Hematopoietic multipotent progenitor cell (in vitro differentiated cells): ENCODE data around the gene NUMB. TPM values are rescaled to one million over a fixed set of nuclear protein-coding genes. Genes with fewer than 3 reads are reported as not detected.

ENCODE experiments used
- DNase-seq, 3 donors: peaks; one replicate each; pipeline ENCODE4 v3.0.0-alpha.2; 2011 to 2015; ENCODE audit warnings: low read depth in 2 of 3, low spot score in 2 of 3
- total RNA-seq: library from RNA; depleted of rRNA; stranded (reverse); fragments of >200 nt; gene quantifications from one replicate; pipeline ENCODE4 v1.2.3, GENCODE V29; 2012

The NUMB gene
- total RNA-seq, 1 donor = 38.5 TPM

DNA sequence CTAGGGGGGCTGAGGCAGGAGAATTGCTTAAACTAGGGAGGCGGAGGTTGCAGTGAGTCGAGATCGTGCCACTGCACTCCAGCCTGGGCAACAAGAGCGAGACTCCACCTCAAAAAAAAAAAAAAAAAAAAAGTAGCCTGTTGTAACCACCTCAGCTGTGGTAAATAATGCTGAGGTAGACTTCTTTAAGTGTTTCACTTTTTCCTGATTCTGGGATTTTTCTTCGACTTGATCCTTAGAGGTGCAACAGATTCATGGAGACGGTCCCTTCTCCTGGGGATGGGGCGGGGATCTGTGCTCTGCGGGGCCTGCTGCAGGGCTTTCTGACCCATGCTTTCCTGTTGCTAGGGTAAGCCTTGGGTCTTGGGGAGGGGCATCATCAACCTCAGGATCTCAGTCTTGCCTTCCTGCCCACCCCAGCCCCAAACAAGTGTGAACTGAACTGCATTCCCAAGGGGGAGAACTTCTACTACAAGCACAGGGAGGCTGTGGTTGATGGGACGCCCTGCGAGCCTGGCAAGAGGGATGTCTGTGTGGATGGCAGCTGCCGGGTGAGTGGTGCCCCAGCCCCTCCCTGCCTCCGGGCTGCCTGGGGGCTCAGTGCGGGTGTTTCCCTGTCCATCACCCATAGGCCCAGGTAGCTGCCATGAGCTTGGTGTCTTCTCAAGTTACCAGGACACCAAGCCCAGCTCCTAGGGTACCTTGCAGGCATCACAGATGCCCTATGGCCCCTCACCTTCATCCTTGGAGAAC, 208.6 kb downstream of the NUMB start:
- no peak for DNase-seq

DNA sequence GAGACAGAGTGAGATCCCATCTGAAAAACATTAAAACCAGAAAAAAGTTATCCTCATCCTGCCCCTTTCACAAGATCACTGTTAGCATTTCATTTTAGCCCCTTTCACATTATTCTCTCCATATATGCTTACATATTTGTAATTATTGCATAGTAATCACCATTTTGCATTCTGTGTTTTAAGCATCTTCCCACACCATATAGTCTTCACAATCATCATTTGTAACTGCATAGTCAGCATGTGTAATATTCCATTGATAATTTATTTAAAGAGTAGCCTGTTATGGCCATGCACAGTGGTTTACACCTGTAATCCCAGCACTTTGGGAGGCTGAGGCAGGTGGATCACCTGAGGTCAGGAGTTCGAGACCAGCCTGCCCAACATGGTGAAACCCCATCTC, 209.2 kb downstream of the NUMB start:
- no peak for DNase-seq

DNA sequence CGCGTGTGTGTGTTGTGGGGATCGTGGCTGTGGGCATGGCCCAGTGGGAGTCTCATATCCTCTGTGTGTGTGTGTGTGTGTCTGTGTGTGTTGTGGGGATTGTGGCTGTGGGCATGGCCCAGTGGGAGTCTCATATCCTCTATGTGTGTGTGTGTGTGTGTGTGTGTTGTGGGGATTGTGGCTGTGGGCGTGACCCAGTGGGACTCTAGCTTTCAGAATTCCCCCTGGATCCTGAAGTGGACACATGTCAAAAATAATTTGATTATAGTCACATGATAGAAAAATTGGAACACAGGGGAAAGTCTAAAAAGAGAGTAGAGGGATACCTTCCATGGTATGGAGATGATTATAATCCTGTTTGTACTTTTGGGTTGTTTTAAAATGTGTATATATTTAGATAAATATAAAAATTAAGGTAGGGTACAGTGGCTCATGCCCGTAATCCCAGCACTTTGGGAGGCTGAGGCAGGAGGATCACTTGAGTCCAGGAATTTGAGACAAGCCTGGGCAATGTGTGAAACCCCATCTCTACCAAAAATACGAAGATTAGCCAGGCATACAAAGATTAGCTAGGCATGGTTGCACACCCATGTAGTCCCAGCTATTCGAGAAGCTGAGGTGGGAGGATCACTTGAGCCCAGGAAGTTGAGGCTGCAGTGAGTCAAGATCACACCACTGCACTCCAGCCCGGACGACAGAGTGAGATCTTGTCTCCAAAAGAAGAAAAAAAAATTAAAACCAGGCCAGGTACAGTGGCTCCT, 210.1 kb downstream of the NUMB start:
- DNase-seq = no peak

DNA sequence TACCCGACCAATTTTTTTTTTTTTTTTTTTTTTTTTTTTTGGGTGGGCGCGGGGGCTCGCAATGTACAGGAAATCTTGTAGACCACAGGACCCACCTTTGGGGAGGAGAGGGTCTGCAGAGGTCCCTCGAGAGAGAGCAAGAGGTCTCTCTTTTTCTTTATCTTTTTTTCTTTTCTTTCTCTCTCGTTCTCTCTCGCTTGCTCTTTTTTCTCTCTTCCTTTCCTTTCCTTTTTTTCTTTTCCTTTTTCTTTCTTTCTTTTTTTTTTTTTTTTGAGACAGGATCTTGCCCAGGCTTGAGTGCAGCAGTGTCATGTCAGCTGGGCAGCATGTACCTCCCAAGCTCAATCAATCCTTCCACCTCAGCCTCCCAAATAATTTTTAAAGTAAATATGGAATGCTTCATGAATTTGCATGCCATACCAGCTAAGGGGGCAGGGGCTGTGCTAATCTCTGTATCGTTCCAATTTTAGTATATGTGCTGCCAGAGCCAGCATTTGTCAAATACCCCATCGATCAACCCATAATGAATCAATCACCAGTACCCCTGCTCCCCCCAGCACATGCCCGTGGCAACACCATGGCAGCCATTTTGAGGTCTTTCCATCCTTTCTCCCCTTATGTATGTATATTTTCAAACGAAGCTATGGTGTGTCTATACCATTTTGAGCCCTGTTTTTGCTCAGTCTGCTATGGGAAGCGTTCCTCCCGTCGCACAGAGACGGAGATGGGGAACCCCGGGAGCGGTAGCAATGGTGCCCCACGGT, 211.8 kb downstream of the NUMB start:
- DNase-seq = no peak

DNA sequence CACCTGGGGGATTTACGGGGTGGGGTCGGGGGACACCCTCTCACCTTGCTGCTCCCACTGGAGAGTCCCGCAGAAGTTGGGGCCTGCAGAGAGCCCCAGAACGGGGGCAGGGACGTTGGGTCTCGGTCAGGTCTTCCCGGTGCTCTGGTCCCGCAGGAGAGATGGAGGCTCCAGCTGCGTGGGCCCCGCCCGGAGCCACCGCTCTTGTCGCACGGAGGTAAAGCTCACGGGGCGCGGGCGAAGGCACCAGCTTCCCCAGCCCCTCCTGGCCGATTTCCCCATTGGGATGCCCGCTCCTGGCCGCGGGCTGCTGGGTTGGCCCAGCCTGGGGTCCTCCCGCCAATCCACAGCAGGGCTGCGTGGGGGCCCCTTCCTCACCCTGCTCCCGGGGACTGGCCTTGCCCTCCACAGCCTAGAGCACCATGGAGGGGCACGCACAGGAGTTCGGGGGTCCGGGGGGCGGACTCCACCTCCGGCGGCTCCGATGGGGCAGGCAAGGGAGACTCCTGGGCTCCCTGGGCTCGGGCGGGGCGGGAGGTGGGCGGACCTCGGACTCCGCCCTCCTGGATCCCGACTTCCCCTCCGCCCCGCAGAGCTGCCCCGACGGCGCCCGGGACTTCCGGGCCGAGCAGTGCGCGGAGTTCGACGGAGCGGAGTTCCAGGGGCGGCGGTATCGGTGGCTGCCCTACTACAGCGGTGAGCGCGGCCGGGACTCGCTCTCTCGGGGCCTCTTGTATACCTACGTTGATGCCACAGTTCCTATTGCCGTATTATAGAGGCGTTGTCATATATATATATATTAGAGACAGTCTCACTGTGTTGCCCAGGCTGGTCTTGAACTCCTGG, 212.6 kb downstream of the NUMB start:
- DNase-seq = peak in 2 of 3 donors; percentile 47 to 52

DNA sequence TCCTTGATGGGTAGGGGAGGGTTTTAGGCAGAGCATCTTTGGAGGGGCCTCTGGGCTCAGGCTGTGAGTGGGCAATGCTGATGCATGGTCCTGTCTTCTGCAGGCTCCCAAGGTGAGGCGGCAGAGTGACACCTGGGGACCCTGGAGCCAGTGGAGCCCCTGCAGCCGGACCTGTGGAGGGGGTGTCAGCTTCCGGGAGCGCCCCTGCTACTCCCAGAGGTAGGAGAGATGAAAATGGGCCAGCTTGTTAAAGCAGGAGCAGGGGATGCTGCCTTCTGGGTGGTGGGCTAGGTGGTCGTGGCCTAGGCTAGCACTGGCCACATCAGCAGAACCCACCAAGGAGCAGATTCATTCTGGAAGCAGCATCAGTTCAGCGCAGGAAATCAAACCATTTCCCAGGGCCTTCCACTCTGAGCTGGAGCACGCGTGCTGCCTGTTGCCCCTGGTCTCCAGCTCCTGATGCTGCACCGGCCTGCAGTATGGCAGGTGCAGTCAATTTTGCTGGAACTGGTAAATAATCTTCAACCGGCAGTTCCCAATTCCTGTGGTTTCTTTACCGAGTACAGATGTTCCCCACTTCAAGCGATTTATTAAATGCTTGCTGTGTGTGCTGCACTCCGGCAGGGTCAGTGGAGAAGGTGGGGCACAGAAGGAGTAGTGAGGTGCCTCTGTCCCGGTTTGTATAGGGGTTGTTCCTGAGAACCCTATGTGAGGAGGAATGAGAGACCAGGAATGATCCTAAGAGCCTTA, 213.6 kb downstream of the NUMB start:
- peak in 1 of 3 donors; percentile 61 for DNase-seq

DNA sequence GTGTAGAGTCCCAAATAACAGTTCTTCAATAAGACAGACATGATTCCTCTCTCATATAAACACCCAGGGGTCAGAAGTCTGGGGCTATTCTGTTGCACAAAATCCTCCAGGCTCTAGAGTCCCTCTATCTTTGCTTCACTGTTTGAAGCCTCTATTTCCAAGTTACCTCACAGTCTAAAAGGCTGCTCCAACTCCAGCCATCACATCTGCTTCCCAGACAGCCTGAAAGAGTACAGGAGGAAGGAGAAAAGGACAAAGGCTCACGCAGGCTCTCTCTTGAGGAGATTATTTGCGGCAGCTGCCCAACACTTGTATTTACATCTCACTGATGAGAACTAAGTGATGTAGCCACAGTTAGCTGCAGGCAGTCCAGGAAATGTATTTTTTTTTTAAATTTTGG, 214.6 kb downstream of the NUMB start:
- no peak for DNase-seq

DNA sequence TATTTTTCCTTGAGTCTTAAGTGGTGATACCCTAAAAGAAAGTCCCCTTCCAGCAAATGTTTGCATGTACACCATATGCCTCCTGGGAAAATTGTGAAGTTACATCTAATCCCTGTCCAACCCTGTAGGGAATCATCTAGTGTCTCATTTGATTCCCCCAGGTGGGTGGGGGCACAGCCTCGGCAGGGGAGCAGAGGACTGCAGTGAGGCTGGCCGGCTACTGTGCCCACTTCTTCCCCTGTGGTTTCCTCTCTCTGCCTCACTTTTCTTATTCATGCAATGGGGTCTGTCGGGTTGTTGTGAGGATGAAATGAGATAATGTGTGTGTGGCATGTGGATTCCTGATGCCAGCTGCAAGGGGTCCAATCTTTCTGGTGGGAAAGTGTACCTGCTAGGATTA, 215.0 kb downstream of the NUMB start:
- DNase-seq = no peak

DNA sequence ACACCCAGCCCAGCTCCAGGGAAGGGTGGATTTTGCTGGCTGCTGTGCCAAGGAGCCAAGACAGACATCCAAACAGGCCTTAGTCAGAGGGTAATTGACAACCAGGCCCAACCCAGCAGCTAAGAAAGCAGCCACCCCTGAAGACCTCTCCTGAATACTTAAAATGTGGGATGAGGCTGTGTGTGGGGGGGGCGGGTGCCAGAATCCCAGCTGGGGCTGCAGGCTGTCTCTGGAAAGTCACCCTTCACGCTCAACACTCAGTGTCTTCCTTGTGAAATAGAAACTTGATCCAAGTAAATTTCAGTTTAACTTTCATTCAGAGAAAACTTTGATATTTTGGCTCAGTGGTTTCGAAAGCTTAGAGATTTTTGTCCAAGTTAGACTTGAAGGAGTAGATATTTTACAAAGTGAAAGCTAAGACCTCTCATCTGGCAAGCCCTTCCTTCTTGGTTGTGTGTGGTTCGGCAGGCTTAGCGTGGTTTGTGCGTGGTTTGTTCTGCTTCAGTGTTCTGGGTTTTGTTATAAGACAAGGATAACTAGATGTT, 215.9 kb downstream of the NUMB start:
- DNase-seq = peak in 1 of 3 donors; percentile 38

DNA sequence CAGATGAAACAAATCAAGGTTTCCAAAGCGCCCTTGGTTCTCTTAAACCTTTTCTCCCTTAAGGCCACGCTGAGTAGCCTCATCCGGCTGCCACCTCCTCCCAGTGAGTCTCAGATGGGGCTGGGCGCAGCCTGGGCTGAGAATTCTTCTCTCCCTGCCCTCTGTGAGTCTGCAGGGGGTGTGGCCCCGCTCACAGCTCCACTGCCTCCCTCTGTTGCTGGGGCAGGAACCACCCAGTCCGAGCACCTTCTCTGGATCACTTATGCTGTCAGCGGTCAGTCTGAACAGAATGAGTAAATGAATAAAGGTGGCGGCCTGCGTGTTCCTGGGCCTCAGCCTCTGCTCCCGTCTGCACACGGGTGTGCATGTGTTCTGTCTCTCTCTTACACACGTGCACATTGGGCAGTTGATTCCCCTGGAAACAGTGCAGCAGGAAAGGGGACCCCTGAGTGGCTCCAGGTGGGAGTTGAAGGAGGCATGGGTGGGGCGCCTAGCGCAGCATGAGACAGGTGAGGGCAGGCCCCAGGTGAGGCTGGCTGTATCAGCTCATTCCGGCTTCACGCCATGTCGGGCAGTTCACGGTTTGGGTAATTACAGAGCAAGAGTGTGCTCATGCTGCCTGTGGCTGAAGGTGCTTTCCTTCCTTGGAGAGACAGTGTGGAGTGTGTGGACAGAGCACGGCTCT, 216.7 kb downstream of the NUMB start:
- no peak for DNase-seq

DNA sequence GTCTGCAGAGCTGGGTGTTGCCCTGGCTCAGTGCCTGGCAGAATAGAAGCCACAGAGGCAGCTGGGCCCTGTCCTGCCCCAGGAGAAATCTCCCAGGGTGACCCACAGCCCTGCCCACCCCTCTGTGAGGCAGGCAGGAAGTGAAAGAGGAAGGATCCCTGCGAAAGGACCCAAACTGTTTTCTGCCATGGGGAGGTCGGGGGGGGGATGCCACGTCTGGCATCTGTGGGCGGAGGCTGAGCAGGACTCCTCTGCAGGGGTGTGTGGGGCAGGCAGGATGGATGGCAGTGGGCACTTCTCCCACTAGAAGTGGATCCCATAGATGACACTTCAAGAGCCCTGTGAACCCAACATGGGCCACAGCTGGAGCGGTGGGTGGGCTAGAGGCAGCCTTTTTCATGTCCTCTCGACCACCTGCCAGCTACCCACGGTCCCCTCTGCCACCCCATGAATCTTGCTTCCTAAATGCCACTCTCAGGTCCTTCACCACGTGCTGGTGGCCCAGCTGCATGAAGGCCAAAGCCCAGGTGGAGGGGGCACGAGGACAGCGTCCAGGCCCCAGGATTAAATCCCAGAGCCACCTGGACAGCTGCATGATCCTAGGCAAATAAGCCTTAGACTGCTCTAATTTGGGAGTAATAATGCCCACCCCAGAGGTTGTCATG, 217.4 kb downstream of the NUMB start:
- peak in 1 of 3 donors; percentile 26 for DNase-seq

DNA sequence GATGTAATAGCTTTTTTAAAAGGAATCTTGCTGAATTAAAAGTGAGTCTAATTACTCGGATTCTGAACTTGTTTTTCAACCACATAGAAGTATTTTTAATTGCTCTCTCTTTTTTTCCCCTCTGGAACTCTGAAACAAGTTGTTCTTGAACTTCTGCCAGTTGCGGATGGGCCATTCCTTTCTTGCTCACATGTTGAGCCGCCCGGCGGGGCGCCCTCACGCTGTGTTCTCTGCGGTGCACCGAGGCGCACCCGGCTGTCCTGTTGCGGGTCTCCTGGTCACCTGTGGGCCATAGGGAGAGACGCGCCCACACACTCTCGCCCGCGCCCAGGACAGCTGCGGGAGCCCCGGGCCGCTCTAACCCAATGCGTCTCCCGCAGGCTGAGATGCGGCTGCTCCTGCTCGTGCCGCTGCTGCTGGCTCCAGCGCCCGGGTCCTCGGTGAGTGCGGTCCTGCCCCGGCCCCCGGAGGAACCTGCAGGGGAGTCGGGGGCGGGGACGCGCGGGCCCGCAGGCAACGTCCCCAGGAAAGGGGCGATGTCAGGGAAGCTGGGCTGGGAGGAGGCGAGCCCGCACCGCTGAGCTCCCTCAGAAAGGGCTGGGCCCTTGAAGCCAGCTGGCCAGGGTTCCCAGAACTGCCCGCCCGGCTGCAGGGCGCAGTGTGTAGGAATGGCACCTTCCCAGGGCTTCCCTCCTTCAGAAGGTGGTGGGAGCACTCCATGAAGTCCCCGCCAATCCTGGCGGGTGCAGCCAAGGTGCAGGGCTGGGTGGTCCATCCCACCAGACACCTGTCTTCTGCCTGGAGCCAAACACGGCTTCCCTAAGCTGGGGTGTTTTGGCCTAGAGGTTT, 218.7 kb downstream of the NUMB start:
- peak in 1 of 3 donors; percentile 26 for DNase-seq

DNA sequence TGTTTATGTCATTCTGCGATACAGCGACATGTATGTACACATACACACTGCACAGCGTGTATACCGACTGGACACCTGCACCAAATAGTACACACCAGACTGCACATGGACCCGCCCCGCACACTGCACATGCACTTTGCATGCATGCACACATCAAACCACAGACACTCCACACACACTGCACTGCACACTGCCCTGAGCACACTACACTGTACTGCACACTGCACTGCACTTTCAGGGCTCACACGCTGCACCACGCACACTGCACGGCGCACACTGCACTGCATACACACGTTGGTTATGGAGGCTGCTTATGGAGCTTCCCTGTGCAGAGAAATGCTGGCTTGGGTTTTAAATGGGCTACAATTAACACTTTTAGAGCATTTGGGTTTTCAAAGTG, 219.4 kb downstream of the NUMB start:
- no peak for DNase-seq

DNA sequence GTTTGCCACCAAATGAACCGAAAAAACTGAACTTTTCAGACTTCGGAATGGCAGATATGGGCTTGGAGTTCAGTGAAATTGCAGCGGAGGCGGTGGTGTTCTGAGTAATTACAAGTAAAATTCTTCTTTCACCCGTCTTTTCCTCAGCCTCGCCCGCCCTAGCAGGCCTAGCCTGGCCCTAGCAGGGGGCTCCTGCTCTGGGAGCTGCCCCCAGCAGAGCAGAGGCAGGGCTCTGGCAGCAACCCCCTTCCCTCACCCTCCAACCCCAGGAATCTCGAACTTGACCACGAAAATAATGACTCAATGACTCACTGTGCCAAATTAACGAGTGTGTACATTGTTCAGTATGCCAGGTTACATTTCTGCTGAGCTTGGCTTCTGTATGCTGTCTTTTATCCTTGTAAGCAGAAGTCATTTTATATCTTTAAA, 219.9 kb downstream of the NUMB start:
- peak in 1 of 3 donors; percentile 24 for DNase-seq

DNA sequence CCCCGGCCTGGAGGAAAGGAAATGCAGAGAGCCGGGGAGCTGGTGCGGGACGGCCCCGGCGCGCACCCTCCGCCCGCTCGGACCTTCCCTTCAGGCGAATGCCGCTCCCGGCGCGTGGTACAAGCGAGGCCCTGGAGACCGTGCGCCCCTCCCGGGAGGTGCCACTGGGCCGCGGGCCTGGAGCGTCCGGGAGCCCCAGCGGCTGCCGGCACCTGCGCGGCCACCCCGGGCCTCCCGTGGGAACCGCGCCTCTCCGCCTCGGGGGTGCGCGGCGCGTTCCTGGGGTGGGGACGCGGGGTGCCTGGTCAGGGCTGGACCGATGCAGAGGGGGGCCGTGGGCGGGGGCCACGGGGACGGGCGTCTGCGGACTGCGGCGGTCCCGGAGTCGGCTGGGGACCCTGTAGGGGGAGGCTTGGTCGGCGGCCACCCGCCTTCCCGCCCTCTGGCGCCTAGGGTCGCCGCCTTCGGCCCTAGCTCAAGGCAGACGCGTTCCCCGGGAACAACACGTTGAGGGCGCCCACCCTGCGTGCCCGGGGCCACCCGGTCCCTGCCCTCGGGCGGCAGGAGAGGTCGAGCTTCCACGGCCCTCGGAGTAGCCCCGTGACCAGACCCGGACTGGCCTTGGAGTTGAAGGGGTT, 220.4 kb downstream of the NUMB start:
- no peak for DNase-seq

DNA sequence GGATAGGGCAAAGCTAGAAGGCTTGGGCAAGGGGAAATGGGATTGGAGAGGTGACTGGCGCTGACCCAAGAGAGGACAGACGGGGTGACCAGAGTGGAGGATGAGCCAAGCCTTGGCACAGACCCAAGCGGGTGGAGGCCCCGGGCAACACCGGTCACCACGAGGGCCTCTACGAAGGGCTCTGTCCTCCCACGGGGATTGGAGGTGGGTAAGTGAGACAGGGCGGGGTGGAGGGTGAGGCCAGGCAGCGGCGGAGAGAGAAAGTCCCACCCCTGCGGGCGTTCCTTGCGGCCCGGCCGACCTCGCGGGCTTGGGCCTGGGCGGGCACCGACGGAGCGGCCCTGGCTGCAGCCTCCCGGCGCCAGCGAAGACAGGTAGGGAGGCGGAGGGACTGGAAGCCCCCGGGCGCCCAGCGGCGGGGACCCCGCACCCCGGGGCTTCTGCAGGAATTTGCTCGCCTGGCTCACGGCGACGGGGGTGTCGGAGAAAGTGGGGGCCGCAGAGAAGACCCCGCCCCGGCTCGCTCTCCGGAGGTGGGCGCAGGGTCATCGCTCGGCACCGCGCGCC, 221.0 kb downstream of the NUMB start, which contains the start of gene PAPLN:
Gene PAPLN, plus strand, starts transcription at position 288 of the 567 bp plus-strand sequence. CDS start 2,273 bp downstream, outside the sequence.
- peak in 1 of 3 donors; percentile 21 for DNase-seq
